Measurements from ENCODE around the gene PPP2R5A.
"Not testable (repeated sequence)": the region's sequence is repeated elsewhere in the genome, so short reads cannot be mapped to it uniquely, and the experiment has no call there.

The PPP2R5A gene

DNA sequence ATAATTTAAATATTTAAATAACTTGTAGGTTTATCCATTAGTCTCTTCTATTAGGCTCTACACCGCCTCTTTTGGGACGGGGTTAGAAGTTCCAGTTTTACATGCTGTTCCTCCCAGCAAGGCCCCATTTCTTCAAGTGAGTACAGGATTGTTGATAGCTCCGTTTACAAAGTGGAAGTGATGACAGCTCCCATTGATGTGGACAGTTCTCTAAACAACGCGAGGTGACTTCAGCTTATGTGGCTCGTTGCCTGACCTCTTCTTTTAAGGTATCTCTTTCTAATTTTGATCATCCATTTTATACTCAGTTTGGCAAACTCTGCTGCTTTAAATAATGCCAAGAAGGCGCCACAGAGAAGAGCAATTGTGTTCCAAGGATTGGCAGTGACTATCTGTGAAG lies 79.8 kb downstream of the PPP2R5A start:
- DNase-seq: no peak

DNA sequence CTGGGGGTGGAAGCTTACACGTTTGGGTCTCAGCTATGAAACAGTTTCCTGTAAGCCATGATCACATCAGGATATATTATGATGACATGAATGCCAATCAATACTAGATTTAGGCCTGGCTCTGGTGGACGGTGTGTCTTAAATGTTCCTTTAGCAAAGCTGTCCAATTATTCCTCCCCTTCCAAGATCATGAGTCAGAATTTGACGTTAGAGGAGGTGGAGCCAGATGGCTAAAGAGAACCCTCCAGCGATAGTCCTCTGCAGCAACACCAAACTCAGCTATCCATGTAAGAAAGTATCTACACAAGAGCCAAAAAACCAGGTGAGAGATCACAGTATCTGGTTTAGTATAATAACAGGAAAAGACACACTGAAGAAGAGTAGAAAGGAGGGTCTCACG lies 81.7 kb downstream of the PPP2R5A start:
- no peak for DNase-seq

- DNase-seq: no peak
These were observed 82.4 kb downstream of the PPP2R5A start for GRCh38 chr1:212367474-212368072.

GRCh38 chr1:212368073-212368484 lies 82.9 kb downstream of the PPP2R5A start:
- peak; percentile 33 for DNase-seq

GRCh38 chr1:212375986-212376385 lies 90.8 kb downstream of the PPP2R5A start:
- DNase-seq: no peak

GRCh38 chr1:212377644-212378043 lies 92.4 kb downstream of the PPP2R5A start:
- DNase-seq: no peak

- DNase-seq: no peak
These were observed 94.2 kb downstream of the PPP2R5A start for GRCh38 chr1:212379366-212379765.

DNA sequence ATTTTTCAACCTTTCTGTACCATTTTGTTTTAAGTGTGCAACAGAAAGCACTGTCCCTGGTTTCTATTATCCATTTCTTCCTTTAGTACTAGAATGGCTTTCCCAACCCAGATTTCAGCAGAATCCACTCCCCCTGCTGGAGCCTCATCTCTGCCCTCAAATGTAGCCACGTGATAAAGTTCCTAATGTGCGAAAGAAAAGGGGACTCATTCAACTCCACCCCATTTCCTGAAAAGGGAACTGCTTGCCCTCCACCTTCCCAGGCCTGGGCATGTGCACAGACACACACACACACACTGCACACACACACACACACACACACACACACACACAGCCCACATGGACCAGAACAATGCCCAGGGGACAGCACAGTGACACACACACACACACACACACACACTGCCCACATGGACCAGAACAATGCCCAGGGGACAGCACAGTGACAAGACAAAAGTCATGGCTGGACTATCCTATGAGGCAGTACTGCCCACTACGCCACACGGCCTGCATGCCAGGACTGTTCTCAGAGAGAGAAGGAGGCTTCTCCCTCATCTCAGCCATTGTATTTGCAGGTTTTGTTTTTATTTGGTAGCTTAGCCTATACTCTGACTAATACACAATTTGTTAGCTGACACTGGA lies 96.3 kb downstream of the PPP2R5A start:
- no peak for DNase-seq

- no peak for DNase-seq
These were observed 100.8 kb downstream of the PPP2R5A start for GRCh38 chr1:212386029-212386428.

- no peak for DNase-seq
These were observed 103.9 kb downstream of the PPP2R5A start for GRCh38 chr1:212388985-212389716.

DNA sequence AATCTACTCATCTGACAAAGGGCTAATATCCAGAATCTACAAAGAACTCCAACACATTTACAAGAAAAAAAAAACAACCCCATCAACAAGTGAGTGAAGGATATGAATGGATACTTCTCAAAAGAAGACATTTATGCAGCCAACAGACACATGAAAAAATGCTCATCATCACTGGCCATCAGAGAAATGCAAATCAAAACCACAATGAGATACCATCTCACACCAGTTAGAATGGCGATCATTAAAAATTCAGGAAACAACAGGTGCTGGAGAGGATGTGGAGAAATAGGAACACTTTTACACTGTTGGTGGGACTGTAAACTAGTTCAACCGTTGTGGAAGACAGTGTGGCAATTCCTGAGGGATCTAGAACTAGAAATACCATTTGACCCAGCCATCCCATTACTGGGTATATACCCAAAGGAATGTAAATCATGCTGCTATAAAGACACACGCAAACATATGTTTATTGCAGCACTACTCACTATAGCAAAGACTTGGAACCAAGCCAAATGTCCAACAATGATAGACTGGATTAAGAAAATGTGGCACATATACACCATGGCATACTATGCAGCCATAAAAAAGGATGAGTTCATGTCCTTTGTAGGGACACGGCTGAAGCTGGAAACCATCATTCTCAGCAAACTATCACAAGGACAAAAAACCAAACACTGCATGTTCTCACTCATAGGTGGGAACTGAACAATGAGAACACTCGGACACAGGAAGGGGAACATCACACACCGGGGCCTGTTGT lies 110.6 kb downstream of the PPP2R5A start:
- not testable (repeated sequence) for DNase-seq

DNA sequence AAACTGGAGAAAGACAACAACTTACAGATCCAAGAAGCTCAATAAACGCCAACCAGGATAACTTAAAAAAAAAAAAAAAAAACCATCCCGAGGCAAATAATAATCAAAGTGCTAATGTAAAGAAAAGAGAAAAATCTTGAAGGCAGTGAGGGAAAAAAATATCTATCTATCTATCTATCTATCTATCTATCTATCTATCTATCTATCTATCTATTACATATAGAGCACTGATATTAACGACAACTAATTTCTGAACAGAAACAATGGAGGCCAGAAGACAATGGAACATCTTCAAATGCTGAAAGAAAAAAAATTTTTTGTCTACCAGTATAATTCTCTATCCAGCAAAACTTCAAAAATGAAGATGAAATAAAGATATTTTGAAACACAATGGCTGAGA lies 111.4 kb downstream of the PPP2R5A start:
- no peak for DNase-seq

DNA sequence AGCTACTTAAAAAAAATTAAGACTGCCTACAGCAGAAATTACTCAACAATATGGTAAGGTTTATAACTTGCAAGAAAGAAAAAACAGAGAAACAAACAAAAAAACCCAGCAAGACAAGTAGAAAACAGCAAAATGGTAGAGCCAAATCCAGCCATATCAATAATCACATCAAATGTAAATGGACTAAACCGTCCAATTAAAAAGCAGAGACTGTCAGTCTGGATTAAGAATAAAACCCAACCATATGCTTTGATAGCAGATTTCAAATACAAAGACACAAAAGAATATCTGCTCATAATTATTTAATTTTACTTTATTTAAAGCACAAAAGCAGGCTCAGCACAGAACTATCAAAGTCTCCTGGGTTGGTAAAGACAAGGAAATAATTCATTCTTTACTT lies 112.0 kb downstream of the PPP2R5A start:
- no peak for DNase-seq

DNA sequence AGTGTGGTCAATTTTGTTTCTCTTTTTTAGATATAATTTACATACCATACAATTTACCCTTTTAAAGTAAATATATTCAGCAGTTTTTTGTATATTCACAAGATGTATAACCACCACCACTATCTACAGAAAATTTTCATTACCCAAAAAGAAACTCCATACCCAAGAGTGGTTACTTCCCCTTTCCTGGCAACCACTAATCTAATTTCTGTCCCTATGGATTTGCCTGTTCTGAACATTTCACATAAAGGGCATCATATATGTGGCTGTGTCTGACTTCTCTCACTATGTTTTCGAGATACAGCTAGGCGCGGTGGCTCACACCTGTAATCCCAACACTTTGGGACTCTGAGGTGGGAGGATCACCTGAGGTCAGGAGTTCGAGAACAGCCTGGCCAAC lies 115.8 kb downstream of the PPP2R5A start:
- DNase-seq: no peak

- DNase-seq: no peak
These were observed 116.8 kb downstream of the PPP2R5A start for GRCh38 chr1:212401838-212402582.

DNA sequence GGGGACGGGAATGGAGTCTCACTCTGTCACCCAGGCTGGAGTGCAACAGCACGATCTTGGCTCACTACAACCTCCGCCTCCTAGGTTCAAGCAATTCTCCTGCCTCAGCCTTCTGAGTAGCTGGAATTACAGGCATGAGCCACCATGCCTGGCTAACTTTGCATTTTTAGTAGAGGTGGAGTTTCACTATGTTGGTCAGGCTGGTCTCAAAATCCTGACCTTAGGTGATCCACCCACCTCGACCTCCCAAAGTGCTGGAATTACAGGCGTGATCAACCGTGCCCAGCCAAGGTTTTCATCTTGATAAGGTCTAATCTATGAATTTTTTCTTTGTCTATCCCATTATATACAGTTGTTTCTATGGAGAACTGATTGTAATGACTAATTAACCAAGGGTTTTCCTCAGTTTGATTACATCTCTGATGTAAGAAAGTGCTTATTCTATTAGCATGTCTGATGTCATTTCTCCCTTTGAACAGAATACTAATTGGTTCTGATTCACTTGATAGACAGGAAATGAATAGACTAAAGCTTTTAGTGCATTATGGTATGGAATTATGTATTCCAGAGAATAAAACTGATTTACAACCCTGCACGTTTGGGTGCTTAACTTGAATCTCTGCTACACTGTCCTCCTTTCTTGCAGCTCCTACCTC lies 117.6 kb downstream of the PPP2R5A start:
- DNase-seq: no peak

DNA sequence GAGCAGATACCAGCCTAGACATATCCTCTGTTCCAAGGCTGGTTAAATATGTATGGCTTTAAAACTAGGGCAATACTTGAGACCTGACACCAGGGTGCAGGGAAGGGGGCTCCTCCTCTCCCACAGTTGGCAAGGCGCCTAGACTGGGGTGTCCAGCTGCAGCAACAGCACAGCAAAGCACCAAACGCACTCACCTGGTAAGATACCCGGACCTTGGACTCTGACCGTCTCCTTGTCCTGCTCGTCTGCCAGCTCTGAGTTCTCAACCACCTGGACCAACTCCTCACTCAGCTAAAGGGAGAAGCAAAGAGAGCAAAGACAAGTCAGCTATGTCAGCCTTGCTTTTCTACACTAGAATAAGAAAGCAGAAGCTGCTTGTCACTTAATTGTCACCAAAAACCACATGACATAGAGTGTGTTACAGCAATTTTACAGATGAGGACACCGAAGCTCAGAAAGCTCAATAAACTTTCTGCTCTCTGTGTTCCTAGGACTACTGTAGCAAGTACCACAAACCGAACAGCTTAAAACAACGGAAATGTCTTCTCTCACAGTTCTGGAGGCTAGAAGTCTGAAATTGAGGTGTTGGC lies 125.1 kb downstream of the PPP2R5A start:
- DNase-seq: no peak

Data from effector CD4-positive, alpha-beta T cell (primary cell).